T47D (cell line): ENCODE measurements around the gene LYRM1.
"Not testable (repeated sequence)": the region's sequence is repeated elsewhere in the genome, so short reads cannot be mapped to it uniquely, and the experiment has no call there.

Experiments used
- DNase-seq, 2 experiments: peaks; one replicate each; pipeline versions ENCODE4 v3.0.0 to v3.0.0-alpha.2; 2011 to 2012; ENCODE audit warnings: low read depth in 1 of 2, low spot score in 1 of 2
- JUND ChIP-seq: IDR thresholded peaks from 2 replicates; pipeline ENCODE4 v1.6.1; 2012; ENCODE audit warnings: low read depth
- in situ Hi-C: cut with HindIII; loops from 2 replicates; pipeline ENCODE4 v1.10.0; 2016; ENCODE audit warnings: low sequenced_read_pairs, low pct_unique_long_range_greater_than_20kb

The LYRM1 gene

GRCh38 chr16:20939611-20940010 lies 39.0 kb downstream of the LYRM1 start:
- in situ Hi-C loops: no loop called here
- no peak for TF ChIP-seq JUND
- no peak for DNase-seq

- DNase-seq: no peak
- in situ Hi-C loops: no loop called here
- TF ChIP-seq JUND: no peak
These were observed 40.5 kb downstream of the LYRM1 start for GRCh38 chr16:20940871-20941635.

GRCh38 chr16:20941636-20941926 lies 41.0 kb downstream of the LYRM1 start:
- DNase-seq: no peak
- TF ChIP-seq JUND: no peak
- in situ Hi-C loops: no loop called here

GRCh38 chr16:20942256-20942655 lies 41.7 kb downstream of the LYRM1 start:
- in situ Hi-C loops: no loop called here
- no peak for DNase-seq
- TF ChIP-seq JUND: no peak

GRCh38 chr16:20944861-20945574 lies 44.4 kb downstream of the LYRM1 start:
- in situ Hi-C loops: no loop called here
- TF ChIP-seq JUND: no peak
- peak in 1 of 2 experiments; percentile 45 for DNase-seq

GRCh38 chr16:20945575-20945875 lies 45.0 kb downstream of the LYRM1 start:
- DNase-seq, in situ Hi-C loops: not testable (repeated sequence)

GRCh38 chr16:20946015-20946629 lies 45.6 kb downstream of the LYRM1 start:
- no peak for TF ChIP-seq JUND
- DNase-seq: no peak
- in situ Hi-C loops: no loop called here

- TF ChIP-seq JUND: no peak
- in situ Hi-C loops: no loop called here
- DNase-seq: no peak
These were observed 47.9 kb downstream of the LYRM1 start for GRCh38 chr16:20948444-20948843.

GRCh38 chr16:20949660-20950059 lies 49.1 kb downstream of the LYRM1 start:
- DNase-seq: no peak
- TF ChIP-seq JUND: no peak
- in situ Hi-C loops: no loop called here

- DNase-seq: no peak
- in situ Hi-C loops: no loop called here
- no peak for TF ChIP-seq JUND
These were observed 49.7 kb downstream of the LYRM1 start for GRCh38 chr16:20950294-20950693.

- no peak for DNase-seq
- TF ChIP-seq JUND: no peak
- in situ Hi-C loops: no loop called here
These were observed 51.8 kb downstream of the LYRM1 start for GRCh38 chr16:20952139-20952920.

GRCh38 chr16:20954574-20954973 lies 54.0 kb downstream of the LYRM1 start:
- in situ Hi-C loops: no loop called here
- no peak for TF ChIP-seq JUND

GRCh38 chr16:20956319-20956718 lies 55.7 kb downstream of the LYRM1 start:
- no peak for TF ChIP-seq JUND
- peak in 1 of 2 experiments; percentile 34 for DNase-seq
- in situ Hi-C loops: no loop called here

More at GRCh38 chr16:20954574-20954973, 54.0 kb downstream of the LYRM1 start:
- DNase-seq: no peak
